Endothelial cell of hepatic sinusoid (primary cell): Measurements from ENCODE around the gene BANP.
"Not testable (repeated sequence)": the region's sequence is repeated elsewhere in the genome, so short reads cannot be mapped to it uniquely, and the experiment has no call there.

ENCODE experiments used
- in situ Hi-C: cut with HindIII; loops from 2 replicates; pipeline ENCODE4 v1.10.0; 2017; ENCODE audit warnings: low sequenced_read_pairs

Gene BANP

GRCh38 chr16:87990254-87990653, 39.0 kb downstream of the BANP start:
- in situ Hi-C loops: not testable (repeated sequence)

- in situ Hi-C loops: not testable (repeated sequence)
Measured at GRCh38 chr16:87992142-87992541, 40.9 kb downstream of the BANP start.

- in situ Hi-C loops: no loop called here
Measured at GRCh38 chr16:87993901-87994300, 42.7 kb downstream of the BANP start.

GRCh38 chr16:87995644-87996043, 44.4 kb downstream of the BANP start:
- in situ Hi-C loops: no loop called here

GRCh38 chr16:87996962-87997880, 46.0 kb downstream of the BANP start:
- in situ Hi-C loops: no loop called here

GRCh38 chr16:87998184-87998793, 47.1 kb downstream of the BANP start:
- in situ Hi-C loops: not testable (repeated sequence)

GRCh38 chr16:87998992-87999391, 47.8 kb downstream of the BANP start:
- in situ Hi-C loops: not testable (repeated sequence)

- in situ Hi-C loops: no loop called here
Measured at GRCh38 chr16:88002211-88002610, 51.0 kb downstream of the BANP start.

- in situ Hi-C loops: no loop called here
Measured at GRCh38 chr16:88002749-88003148, 51.5 kb downstream of the BANP start.

GRCh38 chr16:88003316-88003715, 52.1 kb downstream of the BANP start:
- in situ Hi-C loops: no loop called here

GRCh38 chr16:88003736-88004135, 52.5 kb downstream of the BANP start:
- in situ Hi-C loops: no loop called here

- in situ Hi-C loops: no loop called here
Measured at GRCh38 chr16:88004391-88004790, 53.2 kb downstream of the BANP start.

- in situ Hi-C loops: no loop called here
Measured at GRCh38 chr16:88005181-88005581, 53.9 kb downstream of the BANP start.

GRCh38 chr16:88005968-88006367, 54.7 kb downstream of the BANP start:
- in situ Hi-C loops: no loop called here

- in situ Hi-C loops: no loop called here
Measured at GRCh38 chr16:88007321-88007731, 56.1 kb downstream of the BANP start.

GRCh38 chr16:88008840-88009239, 57.6 kb downstream of the BANP start:
- in situ Hi-C loops: no loop called here

GRCh38 chr16:88009563-88010342, 58.5 kb downstream of the BANP start:
- in situ Hi-C loops: no loop called here

GRCh38 chr16:88010343-88010967, 59.2 kb downstream of the BANP start:
- in situ Hi-C loops: no loop called here

- in situ Hi-C loops: no loop called here
Measured at GRCh38 chr16:88010968-88011483, 59.8 kb downstream of the BANP start.

GRCh38 chr16:88012360-88012759, 61.1 kb downstream of the BANP start:
- in situ Hi-C loops: no loop called here

- in situ Hi-C loops: no loop called here
Measured at GRCh38 chr16:88013091-88013609, 61.9 kb downstream of the BANP start.
